Stimulated activated CD8-positive, alpha-beta memory T cell treated with anti-CD3 and anti-CD28 coated beads, Interleukin-7, amount 100 ng/mL, for 1 hour (primary cell): ENCODE results near the gene DNER.
"Not testable (repeated sequence)": the region's sequence is repeated elsewhere in the genome, so short reads cannot be mapped to it uniquely, and the experiment has no call there.

Experiments
- DNase-seq, 2 donors: peaks; one replicate each; pipeline ENCODE4 v3.0.0-alpha.2; 2020; ENCODE audit warnings: low read depth in 2 of 2

Gene DNER

GRCh38 chr2:229571243-229571642 is 143.1 kb downstream of the DNER start:
- DNase-seq = no peak

- DNase-seq = no peak
Measured at GRCh38 chr2:229566370-229566769, 148.0 kb downstream of the DNER start.

GRCh38 chr2:229564300-229564907 is 150.0 kb downstream of the DNER start:
- DNase-seq = no peak

GRCh38 chr2:229563388-229563787 is 151.0 kb downstream of the DNER start:
- DNase-seq = no peak

GRCh38 chr2:229562472-229563127 is 151.8 kb downstream of the DNER start:
- DNase-seq = no peak

GRCh38 chr2:229559986-229560385 is 154.4 kb downstream of the DNER start:
- no peak for DNase-seq

DNA sequence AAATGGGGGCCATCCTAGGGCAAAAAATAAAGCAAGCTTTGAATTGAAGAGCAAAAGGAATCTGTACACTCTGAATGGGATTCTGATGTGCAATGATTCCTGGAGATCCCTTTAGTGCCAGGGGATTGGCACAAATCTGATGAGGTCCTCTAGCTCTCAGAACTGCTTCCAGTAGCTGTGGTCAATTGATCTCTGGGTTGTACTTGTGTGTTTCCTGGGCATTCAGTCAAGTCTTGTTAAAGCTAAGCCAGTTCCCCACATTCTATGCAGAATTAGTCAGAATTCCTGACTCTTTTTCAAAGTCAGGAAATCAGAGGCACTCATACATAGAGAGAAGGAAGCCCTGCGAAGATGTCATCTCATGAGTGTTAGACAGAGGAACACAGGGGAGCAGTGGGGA is 161.3 kb downstream of the DNER start:
- no peak for DNase-seq

- no peak for DNase-seq
Measured at GRCh38 chr2:229543176-229543873, 171.0 kb downstream of the DNER start.

GRCh38 chr2:229539628-229540027 is 174.7 kb downstream of the DNER start:
- DNase-seq = no peak

GRCh38 chr2:229531594-229531993 is 182.8 kb downstream of the DNER start:
- DNase-seq = no peak

GRCh38 chr2:229530434-229530833 is 183.9 kb downstream of the DNER start:
- no peak for DNase-seq

DNA sequence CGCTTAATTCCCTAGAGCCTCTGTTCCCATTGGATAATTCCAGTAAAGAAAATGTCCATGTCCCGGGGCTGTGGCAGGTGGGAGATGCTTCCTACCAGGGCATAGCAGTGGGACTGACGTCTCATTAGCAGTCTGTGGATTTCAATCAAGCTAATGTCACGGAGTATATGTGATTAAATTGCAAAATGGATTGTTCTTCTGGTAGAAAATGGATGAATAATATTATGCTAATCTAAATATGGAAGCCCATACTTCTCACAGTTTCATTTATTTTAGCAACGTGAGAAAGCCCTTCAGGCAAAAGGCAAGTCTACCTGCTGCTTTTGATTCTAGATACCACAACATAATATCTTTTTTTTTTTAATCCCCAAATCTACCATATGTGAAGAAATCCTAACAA is 185.5 kb downstream of the DNER start:
- DNase-seq = no peak

- DNase-seq = no peak
Measured at GRCh38 chr2:229526951-229527350, 187.4 kb downstream of the DNER start.

DNA sequence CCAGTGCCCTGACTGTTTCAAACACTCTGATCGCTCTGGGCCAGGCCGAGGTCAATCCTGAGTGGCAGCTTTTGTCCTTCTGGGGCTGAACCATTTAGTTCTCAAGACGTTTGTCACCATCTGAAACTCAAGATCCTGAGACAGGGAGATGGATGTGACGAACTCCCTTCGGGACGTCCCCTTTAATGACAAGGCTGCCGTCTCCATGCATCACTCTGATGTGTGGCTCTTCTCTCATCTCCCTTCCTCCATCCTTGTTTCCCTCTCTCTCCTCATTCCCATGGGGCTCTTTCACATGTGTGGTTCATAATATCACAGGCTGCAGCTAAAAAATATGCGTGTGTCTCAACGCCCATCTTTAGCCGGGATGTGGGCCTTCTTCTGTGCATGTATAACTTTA is 189.6 kb downstream of the DNER start:
- no peak for DNase-seq

DNA sequence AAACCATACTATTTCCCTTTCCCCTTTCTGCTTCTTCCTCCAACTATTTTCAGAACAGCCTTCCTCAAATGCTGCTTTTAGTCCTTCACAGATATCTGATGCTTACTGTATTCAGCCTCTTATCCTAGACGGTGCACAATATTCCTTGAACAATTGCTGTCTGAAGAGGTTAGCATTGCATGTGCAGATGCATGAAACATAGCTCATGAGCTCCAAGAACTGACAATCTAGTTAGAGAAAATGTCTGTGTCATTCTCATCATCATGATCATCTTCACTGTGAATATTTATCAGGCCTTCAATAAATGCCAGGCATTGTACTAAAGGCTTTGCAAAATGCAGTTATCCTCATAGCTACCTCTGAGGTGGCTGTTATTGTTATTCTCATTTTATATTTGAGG is 190.7 kb downstream of the DNER start:
- DNase-seq = no peak

- no peak for DNase-seq
Measured at GRCh38 chr2:229521576-229521975, 192.8 kb downstream of the DNER start.

GRCh38 chr2:229520691-229521096 is 193.7 kb downstream of the DNER start:
- DNase-seq = no peak

DNA sequence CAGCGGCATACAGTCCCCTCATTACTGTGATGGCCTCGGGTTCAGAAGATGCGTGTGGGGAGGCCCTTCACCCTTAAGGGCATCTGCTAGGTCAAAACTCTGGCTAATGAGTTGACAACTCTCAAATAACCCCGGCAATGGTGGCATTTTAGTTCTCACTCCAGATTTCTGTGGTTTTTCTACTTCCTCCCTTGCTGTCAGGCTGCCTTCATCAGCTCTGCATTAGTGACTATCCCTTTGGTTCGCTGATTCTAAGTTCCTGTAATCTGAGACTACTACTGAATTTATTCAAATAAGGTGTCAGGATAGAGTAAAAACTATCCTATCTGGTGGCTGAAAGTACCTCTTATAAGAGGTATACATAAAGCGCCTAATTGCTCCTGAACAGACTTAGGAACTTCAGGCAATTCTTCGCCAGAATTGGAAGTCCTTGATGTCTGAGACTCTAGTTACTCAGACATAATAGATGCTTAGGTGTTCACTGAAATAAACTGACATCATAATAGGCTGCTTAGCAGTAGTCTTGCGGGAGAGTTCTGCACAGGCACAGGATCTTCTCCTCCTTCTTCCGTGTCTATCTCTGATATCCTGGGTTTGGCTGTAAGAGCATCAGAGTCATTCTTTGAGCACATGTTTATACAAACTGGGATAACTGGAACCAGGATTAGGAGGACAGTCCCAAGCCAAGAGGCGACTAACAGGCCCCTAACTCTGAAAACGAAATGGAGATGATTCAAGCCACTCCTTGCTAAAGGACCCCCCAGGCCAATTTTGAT is 194.5 kb downstream of the DNER start:
- DNase-seq = no peak

- DNase-seq = no peak
Measured at GRCh38 chr2:229514273-229514895, 200.0 kb downstream of the DNER start.

DNA sequence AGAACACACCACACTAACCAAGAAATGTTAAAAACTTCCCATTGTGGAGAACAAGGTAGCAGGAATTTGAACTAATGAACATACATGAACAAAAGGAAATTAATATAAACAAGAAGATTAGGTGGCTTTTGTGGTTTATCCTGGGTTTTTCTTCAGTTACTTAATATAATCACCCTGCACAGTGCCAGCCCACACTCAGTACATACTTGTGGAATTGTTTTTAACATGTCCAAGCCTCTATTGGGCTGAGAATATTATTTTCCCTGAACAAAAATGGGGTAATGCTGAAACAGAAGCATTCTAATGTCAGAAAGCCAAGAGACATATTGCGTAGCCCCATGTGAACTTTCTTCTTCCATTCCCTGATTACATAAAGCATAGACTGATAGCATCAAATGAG is 202.8 kb downstream of the DNER start:
- DNase-seq = no peak

DNA sequence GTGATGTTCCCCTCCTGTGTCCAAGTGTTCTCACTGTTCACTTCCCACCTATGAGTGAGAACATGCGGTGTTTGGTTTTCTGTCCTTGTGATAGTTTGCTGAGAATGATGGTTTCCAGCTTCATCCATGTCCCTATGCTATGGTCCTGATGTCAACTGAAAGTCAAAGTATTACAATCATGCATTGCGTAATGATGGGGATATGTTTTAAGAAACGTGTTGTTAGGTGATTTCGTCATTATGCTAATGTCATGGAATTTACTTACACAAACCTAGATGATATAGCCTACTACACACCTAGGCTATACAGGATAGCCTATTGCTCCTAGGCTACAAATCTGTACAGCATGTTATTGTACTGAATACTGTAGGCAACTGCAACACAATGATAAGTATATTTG is 207.7 kb downstream of the DNER start:
- DNase-seq = not testable (repeated sequence)
